Sciatic nerve (tissue), 2 donors: ENCODE data around the gene ELSPBP1. TPM values are rescaled to one million over a fixed set of nuclear protein-coding genes. Genes with fewer than 3 reads are reported as not detected.
"Not testable (repeated sequence)": the region's sequence is repeated elsewhere in the genome, so short reads cannot be mapped to it uniquely, and the experiment has no call there.

Source experiments
- ATAC-seq: fragments of 200-7000 bp; cut with Tn5 transposase; one replicate; pipeline ENCODE4 v1.9.1; 2020; ENCODE audit warnings: mild to moderate bottlenecking, moderate library complexity
- DNase-seq: peaks from one replicate; pipeline ENCODE4 v3.0.0-alpha.2; 2020; ENCODE audit warnings: low spot score
- intact Hi-C: fragments of 100-400 bp; cut with DNase I; formaldehyde crosslinking; loops from one replicate; pipeline ENCODE4 v1.14.2; 2022
- total RNA-seq: library from RNA; stranded (reverse); fragmentation: NEBNext Ultra II Directional; extraction: Animal tissue kit (Norgen Biotek cat#: 25700); gene quantifications from one replicate; pipeline ENCODE4 v1.2.1, GENCODE V29; 2021
- donor health status: DM: no; HTN: no; CAD: no.
- donor health status: DM: no; HTN: no; CAD: no.

The ELSPBP1 gene
- total RNA-seq, 1 donor from 2014 or later: not detected

DNA sequence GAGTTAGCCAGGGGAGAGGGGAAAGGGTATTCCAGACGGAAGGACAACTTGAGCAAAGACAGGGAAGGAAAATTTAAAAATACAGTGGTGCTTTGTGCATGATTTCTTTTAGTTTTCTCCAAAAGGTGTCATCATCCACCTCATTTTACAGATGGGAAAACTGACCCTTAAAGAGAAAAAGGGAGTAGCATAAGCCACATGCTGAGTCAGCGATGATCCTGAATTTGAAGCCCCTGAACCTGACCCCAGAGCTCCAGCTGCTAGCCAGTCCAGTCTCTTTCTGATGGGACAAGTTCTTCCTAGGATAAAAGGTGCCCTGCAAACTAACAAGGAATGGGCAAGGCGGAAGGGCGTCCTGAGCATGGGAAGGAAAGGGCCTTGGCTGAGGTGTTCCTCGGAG, 39.2 kb downstream of the ELSPBP1 start:
- ATAC-seq (no peak), DNase-seq (no peak)
- intact Hi-C loops: no loop called here

DNA sequence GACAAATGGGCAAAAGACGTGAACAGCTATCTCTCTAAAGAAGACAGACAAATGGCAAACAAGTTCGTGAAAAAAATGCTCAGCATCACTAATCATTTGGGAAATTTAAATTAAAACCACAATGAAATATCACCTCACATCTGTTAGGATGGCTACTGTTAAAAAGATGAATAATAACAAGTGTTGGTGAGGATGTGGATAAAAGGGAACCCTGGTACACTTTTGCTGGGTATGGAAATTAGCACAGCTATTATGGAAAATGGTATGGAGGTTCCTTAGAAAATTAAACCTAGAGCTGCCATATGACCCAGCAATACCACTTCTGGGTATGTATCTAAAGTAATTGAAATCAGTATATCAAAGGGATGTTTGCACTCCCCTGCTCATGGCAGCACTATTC, 42.3 kb downstream of the ELSPBP1 start:
- no peak for DNase-seq
- intact Hi-C loops: no loop called here
- no peak for ATAC-seq

DNA sequence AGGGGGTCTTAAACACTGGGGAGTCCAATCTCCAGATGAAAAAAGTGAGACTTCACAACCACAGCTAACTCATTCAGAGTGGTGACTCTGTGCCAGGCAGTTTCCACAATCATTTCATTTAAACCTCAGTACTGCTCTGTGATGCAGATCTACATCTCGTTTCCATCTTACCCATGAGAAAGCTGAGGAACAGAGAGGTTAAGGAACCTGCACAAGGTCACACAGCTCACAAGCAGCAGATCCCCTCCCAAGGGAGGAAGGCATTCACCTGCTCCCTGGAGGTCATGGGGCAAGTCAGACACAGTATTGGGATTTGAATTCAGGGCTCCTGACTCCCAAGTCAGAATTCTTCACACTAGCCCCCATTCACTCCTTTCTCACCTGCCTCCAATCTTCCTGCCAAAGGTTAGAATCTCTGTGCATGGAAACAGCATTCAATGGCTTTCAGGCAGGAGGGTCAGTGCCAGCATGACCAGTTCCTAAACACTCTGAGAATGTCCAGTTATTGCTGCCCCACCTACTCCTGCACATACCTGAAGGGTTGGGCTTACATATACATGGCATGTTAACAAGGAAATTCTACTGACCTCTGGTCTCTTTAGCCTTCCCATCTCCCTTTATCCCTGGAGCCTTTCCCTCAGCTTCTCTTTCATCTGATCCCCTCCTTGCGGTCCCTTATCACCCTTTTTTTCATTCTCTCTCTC, 47.6 kb downstream of the ELSPBP1 start:
- DNase-seq: no peak
- no peak for ATAC-seq
- intact Hi-C loops: no loop called here

DNA sequence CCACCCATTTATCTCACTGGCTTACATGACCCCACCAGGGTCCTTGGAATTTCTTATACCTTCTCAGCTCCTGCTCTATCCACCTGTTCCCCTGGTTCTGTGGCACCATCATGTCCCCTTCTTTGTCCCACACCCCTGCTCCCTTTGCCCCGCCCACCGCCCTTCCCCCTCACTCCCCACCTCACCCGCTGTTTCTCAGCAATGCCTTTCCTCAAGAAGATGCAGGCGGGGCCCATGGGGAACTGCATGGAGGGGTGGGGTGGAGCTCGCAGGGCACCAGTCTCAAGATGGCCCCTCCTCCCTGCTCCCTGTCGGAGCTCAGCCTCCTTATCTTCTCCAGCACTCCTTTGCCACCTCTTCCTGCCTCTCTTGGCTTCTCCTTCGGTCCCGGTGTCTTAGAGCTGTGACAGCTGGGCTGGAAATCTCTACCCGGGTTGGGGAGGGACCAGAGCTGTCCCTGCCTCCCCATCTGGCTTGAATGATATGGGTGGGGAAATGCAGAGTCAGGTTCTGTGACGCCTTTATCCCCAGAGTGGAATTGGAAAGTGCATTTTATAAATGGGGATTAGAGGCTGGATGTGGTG, 49.3 kb downstream of the ELSPBP1 start, which contains the start of gene CABP5:
TSS of gene CABP5 (minus strand) at position 405 of the 584 bp plus-strand sequence. CDS start at position 248, 157 bp downstream.
- intact Hi-C loops: no loop called here
- no peak for ATAC-seq
- no peak for DNase-seq

DNA sequence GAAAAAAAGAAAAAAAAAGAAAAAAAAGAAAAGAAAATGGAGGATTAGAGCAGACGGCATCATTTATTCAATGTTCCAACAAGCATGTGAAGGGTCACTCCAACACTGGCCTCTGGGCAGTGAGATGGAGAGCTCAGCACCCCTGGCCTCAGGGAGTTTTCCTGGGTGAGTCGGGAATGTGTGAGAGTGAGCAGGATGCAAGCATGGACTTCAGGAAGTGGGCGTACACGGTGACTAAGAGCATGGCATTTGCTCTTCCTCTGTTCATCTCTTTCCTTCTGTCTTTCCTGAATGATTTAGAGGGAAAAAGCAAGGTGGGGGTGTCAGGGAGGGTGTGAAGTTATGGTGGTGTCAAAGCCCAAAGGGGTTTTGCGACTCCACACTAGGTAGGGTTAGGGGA, 50.1 kb downstream of the ELSPBP1 start:
- intact Hi-C loops: no loop called here
- no peak for ATAC-seq
- no peak for DNase-seq

DNA sequence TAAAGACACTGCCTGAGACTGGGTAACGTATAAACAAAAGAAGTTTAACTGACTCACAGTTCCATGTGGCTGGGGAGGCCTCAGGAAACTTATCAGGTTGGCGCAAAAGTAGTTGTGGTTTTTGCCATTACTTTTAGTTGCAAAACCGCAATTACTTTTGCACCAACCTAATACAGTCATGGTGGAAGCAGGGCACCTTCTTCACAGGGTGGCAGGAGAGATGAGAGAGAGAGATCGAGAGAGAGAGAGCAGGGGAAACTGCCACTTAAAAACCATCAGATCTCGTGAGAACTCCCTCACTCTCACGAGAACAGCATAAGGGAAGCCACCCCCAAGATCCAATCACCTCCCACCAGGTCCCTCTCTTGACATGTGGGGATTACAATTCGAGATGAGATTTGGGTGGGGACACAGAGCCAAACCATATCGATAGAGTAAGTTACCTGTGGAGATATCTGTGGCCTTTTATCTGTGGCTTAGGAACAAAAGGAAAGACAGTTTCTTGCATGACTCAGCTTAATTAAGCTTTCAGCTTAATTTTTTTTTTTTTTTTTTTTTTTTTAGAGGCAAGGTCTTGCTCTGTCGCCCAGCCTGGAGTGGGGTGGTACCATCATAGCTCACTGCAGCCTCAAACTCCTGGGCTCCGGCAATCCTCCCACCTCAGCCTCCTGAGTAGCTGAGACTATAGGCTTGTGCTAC, 57.1 kb downstream of the ELSPBP1 start:
- ATAC-seq (no peak), DNase-seq (no peak)
- intact Hi-C loops: no loop called here

DNA sequence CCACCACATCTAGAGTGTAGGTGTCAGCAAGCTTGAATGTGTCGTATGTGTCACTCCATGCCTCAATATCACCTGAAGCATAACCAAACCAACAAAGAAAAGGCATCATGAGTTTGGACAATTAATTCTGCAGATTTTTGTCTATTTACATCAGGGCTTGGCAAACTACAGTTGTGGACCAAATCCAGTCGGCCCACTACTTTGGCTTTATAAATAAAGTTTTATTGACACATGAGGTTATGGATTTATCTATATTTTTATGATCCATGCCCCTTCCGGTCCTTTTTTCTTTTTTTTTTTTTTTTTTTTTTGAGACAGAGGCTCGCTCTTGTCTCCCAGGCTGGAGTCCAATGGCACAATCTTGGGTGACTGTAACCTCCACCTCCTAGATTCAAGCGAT, 58.6 kb downstream of the ELSPBP1 start:
- ATAC-seq: no peak
- no peak for DNase-seq
- intact Hi-C loops: no loop called here

DNA sequence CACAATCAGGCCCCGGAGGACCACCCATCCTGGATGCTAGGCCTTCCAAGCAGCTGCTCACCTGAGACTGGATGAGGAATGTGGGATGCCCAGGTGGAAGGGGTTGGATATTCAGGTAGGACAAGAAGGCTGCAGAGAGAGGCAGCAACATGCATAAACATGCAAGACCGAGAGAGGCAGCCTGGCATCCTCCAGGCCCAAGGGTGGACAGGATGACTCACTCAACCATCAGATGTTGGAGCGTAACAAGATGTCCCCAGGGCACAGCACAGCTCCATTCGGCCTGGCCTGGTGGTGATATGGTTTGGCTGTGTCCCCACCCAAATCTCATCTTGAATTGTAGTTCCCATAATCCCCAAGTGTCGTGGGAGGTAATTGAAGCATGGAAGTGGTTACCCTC, 59.4 kb downstream of the ELSPBP1 start:
- intact Hi-C loops: no loop called here
- ATAC-seq (no peak), DNase-seq (no peak)

DNA sequence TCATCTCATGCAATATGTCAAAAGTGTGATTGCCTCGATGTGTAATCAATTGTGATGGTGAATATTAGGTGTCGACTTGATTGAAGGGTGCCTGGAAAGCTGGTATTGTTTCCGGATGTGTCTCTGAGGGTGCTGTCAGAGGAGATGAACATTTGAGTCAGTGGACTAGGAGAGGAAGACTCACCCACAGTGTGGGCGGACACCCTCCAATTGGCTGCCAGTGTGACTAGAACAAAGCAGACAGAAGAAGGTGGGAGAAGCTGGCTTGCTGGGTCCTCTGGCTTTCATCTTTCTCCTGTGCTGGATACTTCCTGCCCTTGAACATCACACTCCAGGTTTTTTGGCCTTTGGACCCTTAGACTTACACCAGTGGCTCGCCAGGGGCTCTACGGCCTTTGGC, 64.9 kb downstream of the ELSPBP1 start:
- ATAC-seq: no peak
- intact Hi-C loops: no loop called here
- DNase-seq: no peak

DNA sequence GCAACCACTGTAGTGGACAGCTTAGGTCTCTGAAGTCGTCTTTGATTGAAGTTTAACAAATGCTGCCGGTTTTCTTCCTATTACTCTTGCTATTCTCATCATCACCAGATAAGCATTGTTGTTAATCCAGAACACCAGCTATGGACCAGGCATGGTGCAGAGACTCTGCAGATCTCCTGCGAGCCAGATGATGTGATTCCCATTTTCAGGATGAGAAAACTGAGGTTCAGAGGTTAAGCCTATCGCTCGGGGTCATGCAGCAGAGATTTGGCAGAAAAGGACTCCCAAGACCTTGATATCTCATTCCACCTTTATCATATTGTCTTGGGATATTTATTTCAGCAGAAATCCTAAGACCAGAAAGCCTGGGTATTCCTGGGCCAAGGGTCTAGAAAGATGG, 65.9 kb downstream of the ELSPBP1 start:
- intact Hi-C loops: no loop called here
- DNase-seq (no peak), ATAC-seq (no peak)

DNA sequence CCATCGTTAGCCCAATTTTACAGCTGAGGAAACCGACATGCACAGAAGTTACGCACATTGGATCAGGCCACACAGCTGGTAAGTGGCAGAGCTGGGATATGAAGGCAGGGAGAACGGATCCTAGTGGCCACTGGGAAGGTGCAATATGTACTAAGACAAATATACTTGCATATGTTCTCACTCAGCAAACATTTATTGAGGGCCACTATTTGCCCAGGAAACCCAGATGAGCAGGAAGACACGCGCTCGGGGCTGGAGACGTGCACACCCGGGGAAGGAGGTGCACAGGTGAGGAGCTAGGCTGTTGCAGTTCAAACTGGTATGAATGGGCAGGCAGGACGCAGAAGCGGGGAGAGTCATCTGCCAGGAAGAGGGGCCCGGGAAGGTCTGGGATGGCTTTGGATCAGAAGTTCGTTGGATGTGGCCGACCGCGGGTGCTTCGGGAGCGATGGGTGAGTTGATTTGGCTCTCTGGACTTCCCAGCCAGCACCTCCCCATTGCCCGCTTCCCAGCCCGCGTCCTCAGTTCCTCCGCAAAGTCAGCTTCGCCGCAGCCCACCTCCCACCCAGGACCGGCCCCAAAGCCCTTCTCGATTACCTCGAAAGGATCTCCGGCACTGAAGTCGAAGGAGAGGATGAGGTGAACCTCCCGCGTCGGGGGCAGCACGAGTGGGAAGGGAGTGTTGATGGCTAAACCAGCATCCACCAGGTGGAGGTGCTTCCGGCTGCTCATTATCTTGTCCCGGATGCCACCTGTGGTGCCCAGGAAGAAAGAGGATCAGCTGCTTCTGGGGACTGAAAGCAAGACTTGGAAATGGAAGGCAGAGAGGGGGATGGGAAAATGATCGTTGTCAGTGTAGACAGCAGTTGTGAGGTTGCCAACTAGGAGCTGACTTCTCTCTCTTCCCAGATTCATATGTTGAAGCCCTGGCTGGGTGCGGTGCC, 67.2 kb downstream of the ELSPBP1 start:
- intact Hi-C loops: no loop called here
- ATAC-seq (no peak), DNase-seq (no peak)

DNA sequence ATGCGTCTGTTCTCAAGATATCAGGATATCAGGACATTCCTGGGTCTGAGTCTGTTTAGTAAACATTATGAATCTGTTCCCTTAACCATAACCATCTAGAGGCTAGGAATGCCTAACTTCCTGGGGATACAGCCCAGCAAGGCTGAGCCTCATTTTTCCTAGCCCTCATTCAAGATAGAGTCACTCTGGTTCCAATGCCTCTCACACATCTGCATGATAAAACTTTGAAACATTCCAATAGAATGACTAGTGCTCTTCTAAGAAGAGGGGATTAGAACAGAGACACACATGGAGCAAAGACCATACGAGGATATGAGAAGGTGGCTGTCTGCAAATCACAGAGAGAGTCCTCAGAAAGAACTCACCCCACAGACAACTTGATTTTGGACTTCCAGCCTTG, 70.1 kb downstream of the ELSPBP1 start:
- intact Hi-C loops: no loop called here
- no peak for ATAC-seq
- DNase-seq: no peak

DNA sequence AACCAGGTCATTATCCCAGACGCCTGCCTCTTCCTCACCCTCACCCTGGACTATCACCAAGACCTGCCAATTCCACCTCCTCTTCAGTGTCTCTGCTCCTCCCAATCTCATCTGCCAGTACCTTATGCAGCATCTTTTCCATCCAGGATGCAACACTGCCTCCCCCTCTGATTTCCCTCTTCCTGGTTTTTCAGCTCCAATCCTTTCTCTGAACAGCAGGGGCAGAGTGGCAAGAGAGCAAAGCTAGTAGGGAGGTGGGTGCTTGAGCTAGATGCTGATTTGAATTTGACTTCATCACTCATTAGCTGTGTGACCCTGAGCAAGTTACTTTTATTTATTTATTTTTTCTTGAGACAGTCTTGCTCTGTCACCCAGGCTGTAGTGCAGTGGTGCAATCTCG, 75.0 kb downstream of the ELSPBP1 start:
- no peak for DNase-seq

DNA sequence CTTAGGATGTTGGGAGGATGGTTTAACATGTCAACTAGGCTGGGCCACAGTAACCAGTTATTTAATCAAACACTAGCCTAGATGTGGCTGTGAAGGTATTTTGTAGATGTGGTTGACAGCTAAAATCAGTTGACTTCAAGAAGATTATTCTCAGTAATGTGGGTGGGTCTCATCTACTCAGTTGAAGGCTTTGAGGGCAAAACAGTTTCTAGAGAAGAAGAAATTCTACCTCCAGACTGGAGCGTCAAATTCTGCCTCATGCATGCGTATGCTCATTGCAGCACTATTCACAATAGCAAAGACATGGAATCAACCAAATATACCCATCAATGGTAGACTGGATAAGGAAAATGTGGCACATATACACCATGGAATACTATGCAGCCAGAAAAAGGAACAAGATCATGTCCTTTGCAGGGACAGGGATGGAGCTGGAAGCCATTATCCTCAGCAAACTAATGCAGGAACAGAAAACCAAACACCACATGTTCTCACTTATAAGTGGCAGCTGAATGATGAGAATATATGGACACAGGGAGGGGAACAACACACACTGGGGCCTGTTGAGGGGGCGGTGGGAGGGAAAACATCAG, 75.8 kb downstream of the ELSPBP1 start:
- ATAC-seq, intact Hi-C loops, DNase-seq: not testable (repeated sequence)

More for the DNA sequence above, 75.0 kb downstream of the ELSPBP1 start:
- intact Hi-C loops: no loop called here
- no peak for ATAC-seq

Other genes with a start within 250 kb of the ELSPBP1 start
- 297 TPM for gene NOP53, start 249.1 kb upstream of the ELSPBP1 start, total RNA-seq
- 306 TPM for gene SELENOW, start 215.9 kb upstream of the ELSPBP1 start, total RNA-seq
- gene TPRX1, start 190.1 kb upstream of the ELSPBP1 start, total RNA-seq: not detected
- gene CRX, start 172.7 kb upstream of the ELSPBP1 start, total RNA-seq: 0.09 TPM
- not detected for gene TPRX2, start 135.4 kb upstream of the ELSPBP1 start, total RNA-seq
- not detected for gene SULT2A1, start 108.3 kb upstream of the ELSPBP1 start, total RNA-seq
- gene BSPH1, start 2.5 kb upstream of the ELSPBP1 start, total RNA-seq: not detected
- not detected for gene CABP5, start 49.4 kb downstream of the ELSPBP1 start, total RNA-seq
- gene PLA2G4C, start 116.2 kb downstream of the ELSPBP1 start, total RNA-seq: 32.7 TPM
- gene LIG1, start 175.7 kb downstream of the ELSPBP1 start, total RNA-seq: 16.9 TPM
- 10.7 TPM for gene ZSWIM9, start 176.0 kb downstream of the ELSPBP1 start, total RNA-seq